ENCODE results near the gene SMDT1.
A peak's percentile ranks its signal among the peaks of the same experiment; 100 is the strongest.

SMDT1 gene

GRCh38 chr22:42079319-42080251, at the start of gene SMDT1:
Gene SMDT1, plus strand, starts transcription at chr22:42079700. Its CDS starts 69 bp downstream, at chr22:42079769.
- peak; percentile 88 for DNase-seq

DNA sequence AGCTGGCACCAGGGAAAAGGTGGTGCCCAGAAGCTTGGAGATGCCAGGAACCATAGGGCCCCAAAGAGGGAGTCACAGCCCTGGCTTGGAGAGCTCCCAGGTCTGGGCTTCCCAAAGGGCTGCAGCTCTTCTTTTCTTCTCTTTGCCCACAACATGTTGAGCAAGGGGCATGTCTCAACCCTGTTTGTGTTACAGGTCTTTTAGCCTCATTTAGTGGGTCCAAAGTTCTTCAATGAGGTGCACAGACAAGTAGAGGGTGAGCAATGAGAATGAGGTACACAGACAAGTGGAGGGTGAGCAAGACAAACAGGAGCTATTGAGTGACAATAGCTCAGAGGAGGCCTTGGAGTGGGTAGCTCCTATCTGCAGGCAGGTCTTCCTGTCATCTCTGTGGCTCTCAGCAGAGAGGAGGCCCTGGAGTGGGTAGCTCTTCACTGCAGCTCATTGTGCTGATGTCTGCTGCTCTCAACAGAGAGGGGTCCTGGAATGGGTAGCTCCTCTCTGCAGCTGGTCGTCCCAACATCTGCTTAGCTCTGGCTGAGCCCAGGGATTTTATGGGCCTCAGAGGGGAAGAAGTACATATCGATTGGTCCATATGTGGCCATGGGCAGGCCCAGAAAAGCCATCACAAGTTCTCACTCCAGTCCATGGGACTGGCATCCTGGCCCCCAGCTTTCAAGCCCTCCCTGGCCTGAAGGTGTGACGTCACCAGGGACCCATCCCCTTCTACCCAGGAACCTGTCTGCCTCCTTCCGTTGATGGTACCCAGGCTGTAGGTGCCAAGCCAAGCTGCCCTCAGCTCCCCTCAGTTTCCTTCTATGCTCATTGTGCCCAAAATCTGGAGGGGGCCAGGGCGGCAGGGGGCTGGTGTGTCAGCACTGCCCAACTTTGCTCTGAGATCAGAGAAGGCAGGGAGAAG, 46.0 kb upstream of the SMDT1 start:
- no peak for DNase-seq

- DNase-seq, result no peak
Observed at GRCh38 chr22:42035256-42035655, 44.2 kb upstream of the SMDT1 start.

GRCh38 chr22:42039271-42039670, 40.2 kb upstream of the SMDT1 start:
- no peak for DNase-seq

DNA sequence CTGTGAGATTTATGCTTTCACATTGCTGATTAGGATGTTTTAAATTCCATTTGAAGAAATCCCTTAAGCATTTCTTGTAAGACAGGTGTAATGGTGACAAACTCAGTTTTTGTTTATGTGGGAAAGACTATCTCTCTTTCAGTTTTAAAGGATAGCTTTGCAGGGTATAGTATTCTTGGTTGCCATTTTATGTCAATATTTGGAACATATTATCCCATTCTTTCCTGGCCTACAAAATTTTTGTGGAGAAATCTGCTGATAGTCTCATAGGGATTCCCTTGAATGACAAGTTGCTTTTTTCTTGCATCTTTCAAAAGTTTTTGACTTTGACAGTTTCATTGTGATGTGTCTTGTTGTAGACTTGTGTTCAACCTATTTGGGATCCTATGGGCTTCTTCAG, 37.7 kb upstream of the SMDT1 start:
- DNase-seq, result no peak

DNA sequence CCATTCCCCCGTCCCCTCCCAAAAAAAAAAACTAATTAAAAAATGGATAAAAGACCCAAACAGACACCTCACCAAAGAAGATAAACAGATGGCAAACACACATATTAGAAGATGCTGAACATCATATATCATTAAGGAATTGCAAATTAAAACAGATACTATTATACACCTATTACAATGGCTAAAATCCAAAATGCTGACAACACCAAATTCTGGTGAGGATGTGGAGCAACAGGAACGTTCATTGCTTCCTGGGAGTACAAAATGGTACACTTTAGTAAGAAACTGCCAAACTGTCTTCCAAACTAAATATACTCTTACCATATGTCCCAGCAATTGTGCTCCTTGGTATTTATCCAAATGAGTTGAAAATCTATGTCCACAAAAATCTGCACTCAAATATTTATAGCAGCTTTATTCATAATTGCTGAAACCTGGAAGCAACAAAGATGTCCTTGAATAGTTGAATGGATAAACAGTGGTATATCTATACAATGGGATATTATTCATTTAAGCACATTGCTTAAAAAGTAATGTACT, 28.8 kb upstream of the SMDT1 start:
- no peak for DNase-seq

DNA sequence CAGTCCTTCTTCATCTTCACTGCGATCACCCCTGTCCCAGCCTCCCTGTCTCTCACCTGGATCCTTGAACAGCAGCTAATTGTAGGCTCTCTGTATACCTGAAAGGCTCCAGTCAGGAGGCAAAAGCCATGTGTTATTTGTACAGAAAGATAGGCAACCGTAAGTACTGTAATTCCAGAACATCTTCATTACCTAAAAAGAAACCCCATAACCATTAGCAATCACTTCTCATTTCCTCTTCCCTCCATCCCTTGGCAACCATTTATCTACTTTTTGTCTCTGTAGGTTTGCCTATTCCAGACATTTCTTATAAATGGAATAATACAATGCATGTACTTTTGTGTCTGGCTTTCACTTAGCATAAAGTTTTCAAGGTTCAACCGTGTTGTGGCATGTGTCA, 26.7 kb upstream of the SMDT1 start:
- DNase-seq, result no peak

DNA sequence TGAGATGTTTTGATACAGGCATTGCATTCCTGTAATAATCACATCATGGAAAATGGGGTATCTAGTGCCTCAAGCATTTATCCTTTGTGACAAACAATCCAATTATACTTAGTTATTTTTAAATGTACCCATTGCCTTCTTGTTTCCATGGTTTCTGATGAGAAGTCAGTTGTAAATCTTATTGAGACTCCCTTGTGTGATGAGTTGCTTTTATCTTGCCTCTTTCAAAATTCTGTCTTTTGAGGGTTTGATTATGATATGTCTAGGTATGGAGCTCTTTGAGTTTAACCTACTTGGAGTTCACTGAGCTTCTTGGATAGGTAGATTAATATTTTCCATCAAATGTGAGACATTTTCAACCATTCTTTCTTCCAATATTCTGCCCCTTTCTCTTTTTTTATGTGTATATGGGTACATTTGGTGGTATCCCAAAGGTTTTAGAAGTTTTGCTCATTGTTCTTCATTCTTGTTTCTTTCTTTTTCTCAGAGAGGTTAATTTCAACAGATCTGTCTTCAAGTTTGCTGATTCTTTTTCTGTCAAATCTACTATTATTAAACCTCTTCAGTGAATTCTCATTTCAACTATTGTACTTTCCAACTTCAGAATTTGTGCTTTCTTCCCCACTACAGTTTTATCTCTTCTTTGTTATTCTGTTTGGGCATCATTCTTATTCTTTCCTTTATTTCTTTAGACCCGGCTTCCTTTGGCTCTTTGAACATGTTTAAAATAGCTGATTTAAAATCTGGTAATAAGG, 22.6 kb upstream of the SMDT1 start:
- DNase-seq, result no peak

GRCh38 chr22:42060489-42060888, 19.0 kb upstream of the SMDT1 start:
- DNase-seq, result no peak

DNA sequence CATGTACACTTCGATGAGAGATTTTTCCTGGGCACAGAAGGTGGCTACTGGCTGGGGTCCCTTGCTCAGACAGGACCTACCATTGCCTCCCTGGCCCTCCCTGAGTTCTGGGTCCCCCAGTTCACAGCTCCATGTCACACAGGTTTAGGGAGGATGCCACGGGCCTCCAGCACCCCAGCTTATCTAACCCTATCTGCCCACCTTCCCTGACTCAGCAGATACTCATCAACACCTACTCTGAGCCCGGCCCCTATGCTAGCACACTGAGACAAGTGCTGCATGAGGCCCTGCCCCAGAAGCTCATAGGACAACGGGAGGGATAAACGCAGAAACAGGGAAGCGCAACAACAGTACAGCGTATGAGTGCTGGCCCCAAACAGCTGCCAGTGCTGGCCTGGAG, 18.5 kb upstream of the SMDT1 start:
- no peak for DNase-seq

GRCh38 chr22:42062506-42063170, 16.9 kb upstream of the SMDT1 start:
- no peak for DNase-seq

DNA sequence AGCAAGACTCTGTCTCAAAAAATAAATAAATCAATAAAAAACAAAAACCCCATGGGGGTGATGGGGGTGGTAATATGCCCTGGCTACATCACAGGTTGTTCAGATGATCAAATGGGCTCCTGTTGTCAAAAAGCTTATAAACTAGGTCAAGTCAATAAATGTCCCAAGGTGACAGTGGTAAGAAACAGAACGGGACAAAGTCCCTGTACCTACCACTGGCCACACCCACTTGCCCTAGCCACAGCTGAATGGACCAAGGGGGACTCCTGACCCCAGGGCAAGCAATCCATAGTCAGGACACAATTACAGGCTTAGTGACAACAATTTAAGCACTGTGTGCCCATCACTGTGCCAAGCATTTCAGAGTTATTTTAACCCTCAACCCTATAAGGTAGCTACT, 14.9 kb upstream of the SMDT1 start:
- no peak for DNase-seq

DNA sequence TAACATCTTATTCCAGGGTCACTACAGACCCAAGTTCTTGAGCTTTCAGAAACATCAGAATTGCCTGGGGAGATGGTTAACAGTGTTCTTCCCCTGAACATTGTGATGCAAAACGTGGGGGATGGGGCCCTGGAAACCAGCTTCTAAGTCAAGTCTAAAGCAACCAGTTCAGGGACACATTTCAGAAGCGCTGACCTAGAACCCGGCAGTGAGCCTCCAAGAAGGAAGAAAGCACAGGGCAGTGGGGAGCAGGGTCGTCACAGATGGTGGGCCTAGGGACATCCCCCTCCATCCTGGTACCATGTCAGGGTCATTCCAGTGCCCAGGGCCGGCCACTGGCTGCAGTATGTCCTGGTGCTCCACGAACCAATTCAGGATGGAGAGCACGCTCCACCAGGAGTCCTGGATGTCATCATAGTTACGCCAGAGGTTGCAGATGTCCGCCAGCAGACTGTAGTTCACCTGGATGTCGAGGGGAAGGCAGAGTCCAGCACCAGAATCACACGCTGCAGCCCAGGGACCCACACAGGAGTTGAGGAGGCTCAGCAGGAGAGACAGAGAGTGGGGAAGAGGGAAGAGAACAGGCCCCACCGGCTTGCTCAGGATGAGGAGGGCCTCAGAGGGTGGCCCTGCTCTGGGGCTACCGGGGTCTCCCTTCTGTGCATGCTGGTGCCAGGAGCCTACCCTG, 13.9 kb upstream of the SMDT1 start:
- DNase-seq, result no peak

DNA sequence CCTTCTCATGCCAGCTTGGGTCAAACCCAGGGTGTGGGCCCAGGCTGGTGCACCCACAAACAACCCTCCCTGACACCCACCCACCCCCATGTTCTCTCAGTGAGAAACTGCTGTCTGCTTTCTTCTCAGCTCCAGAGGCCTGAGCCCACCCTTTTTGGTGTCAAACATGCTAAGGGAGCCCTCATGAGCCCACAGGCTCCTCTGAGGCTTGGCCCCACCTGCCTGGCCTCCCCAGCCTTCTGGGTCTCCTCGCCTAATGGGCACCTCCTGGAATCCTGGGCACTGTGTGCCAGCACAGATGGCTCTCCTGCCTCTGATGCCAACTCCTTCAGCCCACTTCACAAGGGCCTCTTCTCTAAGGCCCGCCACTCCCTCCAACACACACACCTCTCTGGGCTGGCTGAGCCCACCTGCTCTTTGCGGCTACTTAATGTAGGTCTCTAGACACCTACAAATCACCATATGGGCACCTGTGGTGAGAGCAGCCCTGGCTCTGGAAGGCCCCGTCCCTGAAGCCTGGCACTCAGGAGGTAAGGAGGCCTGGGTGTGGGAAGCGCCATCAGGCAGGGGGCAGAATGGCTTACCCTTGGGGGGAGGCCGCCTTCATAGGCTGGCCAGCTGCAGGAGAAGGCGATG, 13.3 kb upstream of the SMDT1 start:
- DNase-seq, result no peak

- DNase-seq, result no peak
Observed at GRCh38 chr22:42066937-42067336, 12.6 kb upstream of the SMDT1 start.

DNA sequence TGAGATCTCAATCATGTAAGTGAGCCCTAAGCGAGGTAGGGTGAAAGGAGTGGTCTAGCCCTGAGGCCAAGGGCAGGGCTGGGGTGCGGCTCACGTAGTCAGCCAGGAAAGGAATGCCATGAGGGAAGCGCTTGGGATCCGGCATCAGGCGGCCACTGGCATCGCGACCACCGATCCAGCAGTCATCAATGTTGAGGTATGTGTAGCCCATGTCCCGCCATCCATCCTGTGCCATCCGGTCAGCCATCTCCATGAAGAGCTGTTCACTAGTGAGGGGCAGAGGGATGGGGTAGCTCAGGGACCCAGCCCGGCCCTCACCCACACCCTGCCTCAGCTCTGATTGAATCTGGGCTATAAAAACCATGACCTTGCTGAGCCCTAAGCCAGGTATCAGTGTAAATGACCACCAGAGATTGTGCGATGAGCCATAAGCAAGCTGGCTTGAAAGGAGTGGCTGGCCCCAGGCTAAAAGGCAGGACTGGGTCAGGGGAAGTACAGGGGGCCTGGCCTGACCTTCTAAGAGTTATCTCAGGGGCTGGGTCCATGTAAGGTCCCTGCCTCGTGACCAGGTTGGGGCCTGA, 11.7 kb upstream of the SMDT1 start:
- no peak for DNase-seq

DNA sequence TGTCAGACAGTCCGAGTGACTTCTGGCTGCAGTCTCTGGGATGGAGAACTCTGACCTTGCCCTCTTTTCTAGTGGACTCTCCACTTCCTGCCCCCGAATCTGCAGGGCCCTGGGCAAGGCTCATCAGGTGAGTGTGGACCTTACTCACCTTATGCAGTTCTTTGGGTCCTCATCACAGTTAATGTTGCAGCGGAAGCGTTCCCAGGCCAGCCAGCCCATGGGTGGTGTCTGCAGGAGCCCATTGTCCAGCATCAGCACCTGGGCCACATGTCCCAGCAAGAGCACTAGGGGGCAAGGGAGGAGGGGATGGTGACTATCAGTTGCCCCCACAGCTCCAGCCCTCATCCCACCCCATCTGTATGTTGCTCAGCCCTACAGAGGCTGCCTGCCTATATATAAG, 11.2 kb upstream of the SMDT1 start:
- DNase-seq, result no peak

DNA sequence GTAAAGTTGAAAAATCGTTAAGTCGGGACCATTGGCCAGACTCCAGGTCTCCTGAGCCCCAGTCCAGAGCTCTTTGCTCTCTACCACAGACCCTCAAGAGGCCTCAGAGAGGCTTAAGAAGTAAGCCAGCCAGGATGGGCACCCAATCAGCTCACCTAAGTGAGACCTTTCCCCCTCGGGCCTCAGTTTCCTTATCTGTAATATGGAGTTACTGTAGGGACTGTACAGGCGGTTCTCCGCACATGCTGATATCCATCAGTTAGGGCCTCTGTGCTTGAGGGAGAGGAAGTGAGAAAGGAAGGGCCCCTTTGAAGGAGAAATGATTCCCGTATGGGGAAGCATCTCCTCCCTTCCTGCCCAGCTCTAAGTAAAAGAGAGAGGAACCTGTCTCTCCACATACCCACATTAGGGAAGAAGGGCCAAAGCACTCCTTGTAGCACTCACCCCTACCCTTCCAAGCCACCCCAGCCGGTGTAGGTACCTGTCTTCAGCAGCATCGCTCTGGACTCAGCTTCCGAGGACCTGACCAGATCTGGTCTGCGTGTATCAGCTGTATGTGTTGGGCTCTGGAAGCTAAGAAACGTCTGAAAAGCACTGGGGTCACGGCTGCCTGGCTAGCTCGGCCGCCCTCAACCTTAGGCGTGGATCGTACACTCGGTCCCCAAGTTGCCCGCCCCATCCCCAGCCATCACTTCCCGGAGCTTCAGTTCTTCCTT, 9.5 kb upstream of the SMDT1 start:
- no peak for DNase-seq

DNA sequence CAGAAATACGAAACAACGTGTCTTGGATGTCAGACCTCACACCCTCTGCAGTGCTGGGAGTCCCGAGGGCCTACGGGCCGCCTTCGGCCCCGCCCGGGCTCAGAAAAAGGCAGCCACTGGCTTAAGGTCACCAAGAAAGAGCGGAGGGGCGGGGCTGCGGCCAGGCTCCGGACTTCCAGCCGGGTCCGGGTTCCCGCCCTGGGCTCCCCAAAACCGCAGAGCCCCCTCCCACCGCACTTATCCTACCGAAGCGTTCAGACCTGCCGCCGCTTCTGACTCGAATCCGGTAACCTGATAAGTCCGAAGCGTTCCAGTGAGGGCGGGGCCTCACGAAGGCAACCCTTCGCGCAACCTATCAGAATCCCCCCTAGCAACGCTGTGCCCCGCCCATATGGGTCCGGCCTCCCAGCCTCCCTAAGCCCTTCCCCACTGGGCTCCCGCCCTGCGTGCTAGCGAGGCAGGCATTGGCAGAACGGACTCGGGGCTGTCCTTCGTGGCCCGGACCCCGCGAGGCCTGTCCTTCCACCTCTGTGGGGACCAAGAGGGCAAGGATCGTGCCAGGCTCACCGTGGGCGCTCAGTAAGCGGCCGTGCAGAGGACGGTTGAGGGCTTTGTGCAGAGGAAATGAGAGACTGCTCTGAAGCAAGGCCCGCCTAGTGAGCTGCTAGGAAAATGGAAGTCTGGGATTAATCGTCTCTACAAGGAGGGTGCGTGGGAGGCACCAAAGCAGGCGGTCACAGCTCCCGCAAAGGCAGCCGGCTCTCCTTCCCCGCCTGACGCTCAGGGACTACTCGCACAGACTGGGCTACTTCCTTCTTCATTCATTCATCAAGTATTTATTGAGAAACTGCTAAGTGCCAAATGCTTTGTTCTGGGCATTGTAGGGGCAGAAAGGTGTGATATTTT, 8.7 kb upstream of the SMDT1 start, which contains the start of gene NAGA:
Gene NAGA (minus strand): TSS at position 296 of the 906 bp plus-strand sequence. CDS start 515 bp downstream, outside the sequence.
- DNase-seq, result peak; percentile 80

Data from NCI-H510A treated with DMSO at 0.1 percent for 48 hours (cell line).